ENCODE results near the gene MZT2B. TPM values are rescaled to one million over a fixed set of nuclear protein-coding genes. Genes with fewer than 3 reads are reported as not detected.
"Not testable (repeated sequence)": the region's sequence is repeated elsewhere in the genome, so short reads cannot be mapped to it uniquely, and the experiment has no call there.

MZT2B gene
- total RNA-seq, 2 experiments from 2014 or later: 414 to 422 TPM

GRCh38 chr2:130187859-130188792 is 6.1 kb downstream of the MZT2B start:
- CTCF ChIA-PET, H3K27ac Mint-ChIP-seq, DNase-seq, H3K9me3 Mint-ChIP-seq, H3K4me3 Mint-ChIP-seq, H3K27me3 Mint-ChIP-seq, POLR2A ChIA-PET: not testable (repeated sequence)
- Mint-ChIP-seq H3K36me3 (ENCODE audit: low read depth) (peaks cover 23% of the 10 kb centered on the region), H3K4me1 (peaks cover 34% of the 10 kb centered on the region)

GRCh38 chr2:130188958-130189357 is 6.9 kb downstream of the MZT2B start:
- H3K4me3 Mint-ChIP-seq, H3K27me3 Mint-ChIP-seq, H3K9me3 Mint-ChIP-seq, CTCF ChIA-PET, POLR2A ChIA-PET, H3K27ac Mint-ChIP-seq, DNase-seq: not testable (repeated sequence)
- H3K4me1 Mint-ChIP-seq: peaks cover 27% of the 10 kb centered on the region
- H3K36me3 Mint-ChIP-seq (ENCODE audit: low read depth): peaks cover 19% of the 10 kb centered on the region

GRCh38 chr2:130190237-130190636 is 8.2 kb downstream of the MZT2B start:
- CTCF ChIA-PET: no interaction called here
- peaks cover 21% of the 10 kb centered on the region for H3K4me1 Mint-ChIP-seq
- no peak overlapping the region for H3K4me3 Mint-ChIP-seq
- no peaks in the 10 kb centered on the region for H3K27me3 Mint-ChIP-seq
- no peak for DNase-seq
- H3K9me3 Mint-ChIP-seq: no peaks in the 10 kb centered on the region
- H3K36me3 Mint-ChIP-seq (ENCODE audit: low read depth): peaks cover 19% of the 10 kb centered on the region
- POLR2A ChIA-PET: no interaction called here
- H3K27ac Mint-ChIP-seq: no peak overlapping the region

- CTCF ChIA-PET, H3K27me3 Mint-ChIP-seq, H3K27ac Mint-ChIP-seq, H3K4me3 Mint-ChIP-seq, POLR2A ChIA-PET, H3K9me3 Mint-ChIP-seq, DNase-seq: not testable (repeated sequence)
- H3K4me1 Mint-ChIP-seq: peaks cover 14% of the 10 kb centered on the region
- peaks cover 17% of the 10 kb centered on the region for H3K36me3 Mint-ChIP-seq (ENCODE audit: low read depth)
Observed at GRCh38 chr2:130191319-130191718, 9.3 kb downstream of the MZT2B start.

- peaks cover 15% of the 10 kb centered on the region for H3K36me3 Mint-ChIP-seq (ENCODE audit: low read depth)
- peaks cover 14% of the 10 kb centered on the region for H3K4me1 Mint-ChIP-seq
- H3K27me3 Mint-ChIP-seq, H3K9me3 Mint-ChIP-seq, CTCF ChIA-PET, H3K4me3 Mint-ChIP-seq, H3K27ac Mint-ChIP-seq, DNase-seq: not testable (repeated sequence)
- POLR2A ChIA-PET: interaction anchor here (1.1 kb wide), 1 partner anchor 10 kb away, joined by 4 read pairs; the partner anchor contains the start of gene MZT2B
Observed at GRCh38 chr2:130192451-130192850, 10.4 kb downstream of the MZT2B start.

GRCh38 chr2:130193824-130194223 is 11.8 kb downstream of the MZT2B start:
- H3K4me3 Mint-ChIP-seq, DNase-seq, CTCF ChIA-PET, H3K9me3 Mint-ChIP-seq, POLR2A ChIA-PET, H3K27ac Mint-ChIP-seq, H3K27me3 Mint-ChIP-seq: not testable (repeated sequence)
- Mint-ChIP-seq H3K4me1 (peaks cover 14% of the 10 kb centered on the region), H3K36me3 (ENCODE audit: low read depth) (peaks cover 15% of the 10 kb centered on the region)

GRCh38 chr2:130195089-130195635 is 13.1 kb downstream of the MZT2B start:
- H3K36me3 Mint-ChIP-seq (ENCODE audit: low read depth): peaks cover 15% of the 10 kb centered on the region
- DNase-seq, CTCF ChIA-PET, H3K27ac Mint-ChIP-seq, H3K9me3 Mint-ChIP-seq, POLR2A ChIA-PET, H3K4me3 Mint-ChIP-seq, H3K27me3 Mint-ChIP-seq: not testable (repeated sequence)
- peaks cover 14% of the 10 kb centered on the region for H3K4me1 Mint-ChIP-seq

- POLR2A ChIA-PET, CTCF ChIA-PET, H3K4me3 Mint-ChIP-seq, DNase-seq, H3K9me3 Mint-ChIP-seq, H3K27ac Mint-ChIP-seq, H3K27me3 Mint-ChIP-seq: not testable (repeated sequence)
- peaks cover 11% of the 10 kb centered on the region for H3K36me3 Mint-ChIP-seq (ENCODE audit: low read depth)
- peaks cover 11% of the 10 kb centered on the region for H3K4me1 Mint-ChIP-seq
Observed at GRCh38 chr2:130196052-130196451, 14.0 kb downstream of the MZT2B start.

- no peak within 1 kb of the TSS for H3K27ac Mint-ChIP-seq
- ChIA-PET CTCF (no interaction called here), POLR2A (no interaction called here)
- no peaks in the 10 kb centered on the region for H3K27me3 Mint-ChIP-seq
- H3K4me1 Mint-ChIP-seq: no peaks in the 10 kb centered on the region
- no peaks in the 10 kb centered on the region for H3K36me3 Mint-ChIP-seq (ENCODE audit: low read depth)
- no peak for DNase-seq
- H3K4me3 Mint-ChIP-seq: no peak within 1 kb of the TSS
- H3K9me3 Mint-ChIP-seq: no peaks in the 10 kb centered on the region
Observed at GRCh38 chr2:130198343-130198742, 16.3 kb downstream of the MZT2B start, which contains the start of gene TUBA3E. TUBA3E (minus strand) TSS chr2:130198439; CDS start chr2:130198360, 79 bp downstream.

GRCh38 chr2:130202518-130202917 is 20.5 kb downstream of the MZT2B start:
- H3K36me3 Mint-ChIP-seq (ENCODE audit: low read depth); H3K4me1 Mint-ChIP-seq; H3K27ac Mint-ChIP-seq; POLR2A ChIA-PET; H3K27me3 Mint-ChIP-seq; H3K4me3 Mint-ChIP-seq; CTCF ChIA-PET; H3K9me3 Mint-ChIP-seq; DNase-seq: not testable (repeated sequence)

GRCh38 chr2:130203150-130203549 is 21.1 kb downstream of the MZT2B start:
- DNase-seq: not testable (repeated sequence)

GRCh38 chr2:130207051-130207450 is 25.0 kb downstream of the MZT2B start:
- H3K4me3 Mint-ChIP-seq; H3K9me3 Mint-ChIP-seq; CTCF ChIA-PET; H3K36me3 Mint-ChIP-seq (ENCODE audit: low read depth); DNase-seq; H3K27me3 Mint-ChIP-seq; H3K27ac Mint-ChIP-seq; POLR2A ChIA-PET; H3K4me1 Mint-ChIP-seq: not testable (repeated sequence)

More at GRCh38 chr2:130203150-130203549, 21.1 kb downstream of the MZT2B start:
- H3K4me3 Mint-ChIP-seq; POLR2A ChIA-PET; H3K36me3 Mint-ChIP-seq (ENCODE audit: low read depth); H3K9me3 Mint-ChIP-seq; H3K27me3 Mint-ChIP-seq; H3K4me1 Mint-ChIP-seq; CTCF ChIA-PET; H3K27ac Mint-ChIP-seq: not testable (repeated sequence)

GRCh38 chr2:130219147-130219546 is 37.1 kb downstream of the MZT2B start:
- H3K4me3 Mint-ChIP-seq; H3K9me3 Mint-ChIP-seq; H3K4me1 Mint-ChIP-seq; DNase-seq; H3K27ac Mint-ChIP-seq; CTCF ChIA-PET; H3K36me3 Mint-ChIP-seq (ENCODE audit: low read depth); POLR2A ChIA-PET: not testable (repeated sequence)
- H3K27me3 Mint-ChIP-seq: peaks cover 26% of the 10 kb centered on the region

- H3K36me3 Mint-ChIP-seq (ENCODE audit: low read depth); H3K27ac Mint-ChIP-seq; H3K4me3 Mint-ChIP-seq; H3K4me1 Mint-ChIP-seq; H3K9me3 Mint-ChIP-seq; CTCF ChIA-PET; DNase-seq; POLR2A ChIA-PET: not testable (repeated sequence)
- peaks cover 22% of the 10 kb centered on the region for H3K27me3 Mint-ChIP-seq
Observed at GRCh38 chr2:130220505-130220904, 38.4 kb downstream of the MZT2B start.

Data from activated CD4-positive, alpha-beta memory T cell treated with anti-CD3 and anti-CD28 coated beads, Interleukin-2, amount 10 ng/mL, durations not matched to agents 7 days and 5 days (primary cell).